ENCODE results near the gene CACNA1A. TPM values are rescaled to one million over a fixed set of nuclear protein-coding genes. Genes with fewer than 3 reads are reported as not detected.

Gene CACNA1A
- total and polyA plus RNA-seq, 2 experiments from 2014 or later: 3.0 to 8.5 TPM

DNA sequence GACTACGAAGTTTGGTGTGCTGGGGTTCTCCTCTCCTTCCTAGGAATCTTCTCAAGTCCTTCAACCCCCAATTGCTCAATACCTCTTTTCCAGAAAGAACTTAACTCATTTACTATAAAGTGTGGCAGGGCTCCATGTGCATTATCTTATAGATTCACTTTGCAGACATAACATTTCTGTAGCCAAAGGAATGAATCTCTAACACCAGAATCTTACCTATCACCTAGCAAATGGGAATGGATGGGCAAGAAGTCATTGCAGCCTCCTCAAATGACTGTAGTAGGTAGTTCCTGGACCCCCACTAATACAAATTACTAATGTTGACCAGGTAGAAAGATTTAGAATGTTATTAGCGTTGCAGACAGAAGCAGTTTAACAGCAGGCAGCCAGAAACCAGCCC lies 5.7 kb upstream of the CACNA1A start:
- TF ChIP-seq EZH2phosphoT487 (IDR thresholded peaks at IDR 0.05; ENCODE audit: insufficient read depth, low read depth) (no peak), EZH2 (IDR thresholded peaks at IDR 0.05; ENCODE audit: insufficient read depth, poor library complexity, severe bottlenecking) (no peak)
- Histone ChIP-seq H3K36me3 (ENCODE audit: low read depth) (no peaks in the 10 kb centered on the region), H3K4me1 (ENCODE audit: insufficient read depth) (no peaks in the 10 kb centered on the region), H3F3A (ENCODE audit: insufficient read depth) (no peaks in the 10 kb centered on the region), H3K9ac (no peak overlapping the region), H3K4me2 (ENCODE audit: unreplicated experiment) (no peak overlapping the region), H3K9me2 (ENCODE audit: insufficient read depth) (no peaks in the 10 kb centered on the region), H3K4me3 (no peak overlapping the region), H2AFZ (no peak overlapping the region), H3K27ac (no peak overlapping the region), H3K79me2 (ENCODE audit: insufficient read depth) (no peaks in the 10 kb centered on the region), H3K27me3 (replicated peaks; ENCODE audit: insufficient read depth) (peaks cover 17% of the 10 kb centered on the region), H4K20me1 (ENCODE audit: insufficient read depth) (no peaks in the 10 kb centered on the region), H3K9me3 (ENCODE audit: low read depth) (no peaks in the 10 kb centered on the region)
- DNase-seq: no peak
- in situ Hi-C loops (cut with MboI): no loop called here
- 7 to 9% methylated on average over 2 of the region's 2 CpGs for WGBS, 2 experiments (ENCODE audit: low coverage in 1 of 2, low lambda C conversion rate in 2 of 2, missing lambda C conversion rate in 2 of 2)

DNA sequence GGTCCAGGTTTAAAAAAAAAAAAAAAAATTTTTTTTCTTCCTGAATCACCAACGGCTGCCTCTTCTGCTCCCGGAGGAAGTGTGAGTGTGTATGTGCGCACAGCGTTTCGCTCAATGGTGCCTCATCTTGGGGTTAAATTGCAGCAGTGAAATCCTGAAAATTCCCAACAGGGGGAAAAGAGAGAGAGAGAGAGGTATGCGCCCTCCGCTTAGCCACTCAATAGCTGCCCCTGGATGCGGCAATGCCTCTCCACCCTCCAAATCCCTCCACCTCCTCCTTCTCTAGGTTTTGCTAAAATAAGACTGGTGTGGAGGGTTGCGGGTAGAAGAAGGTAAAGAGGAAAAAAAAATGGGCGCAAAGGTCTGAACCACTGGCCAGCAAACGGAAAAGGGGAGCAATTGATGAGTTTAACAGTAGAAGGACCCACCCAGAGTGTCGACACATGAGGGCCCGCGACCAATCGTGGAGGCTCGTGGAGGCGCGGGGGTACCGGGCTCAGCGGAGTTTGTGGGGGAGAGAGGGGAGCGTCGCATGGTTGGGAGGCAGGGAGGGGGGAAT lies 853 bp upstream of the CACNA1A start:
- Histone ChIP-seq H3K4me3 (peak overlapping the region; percentile 86), H3K4me2 (ENCODE audit: unreplicated experiment) (peak overlapping the region; percentile 84), H3K9ac (peak overlapping the region; percentile 66)

DNA sequence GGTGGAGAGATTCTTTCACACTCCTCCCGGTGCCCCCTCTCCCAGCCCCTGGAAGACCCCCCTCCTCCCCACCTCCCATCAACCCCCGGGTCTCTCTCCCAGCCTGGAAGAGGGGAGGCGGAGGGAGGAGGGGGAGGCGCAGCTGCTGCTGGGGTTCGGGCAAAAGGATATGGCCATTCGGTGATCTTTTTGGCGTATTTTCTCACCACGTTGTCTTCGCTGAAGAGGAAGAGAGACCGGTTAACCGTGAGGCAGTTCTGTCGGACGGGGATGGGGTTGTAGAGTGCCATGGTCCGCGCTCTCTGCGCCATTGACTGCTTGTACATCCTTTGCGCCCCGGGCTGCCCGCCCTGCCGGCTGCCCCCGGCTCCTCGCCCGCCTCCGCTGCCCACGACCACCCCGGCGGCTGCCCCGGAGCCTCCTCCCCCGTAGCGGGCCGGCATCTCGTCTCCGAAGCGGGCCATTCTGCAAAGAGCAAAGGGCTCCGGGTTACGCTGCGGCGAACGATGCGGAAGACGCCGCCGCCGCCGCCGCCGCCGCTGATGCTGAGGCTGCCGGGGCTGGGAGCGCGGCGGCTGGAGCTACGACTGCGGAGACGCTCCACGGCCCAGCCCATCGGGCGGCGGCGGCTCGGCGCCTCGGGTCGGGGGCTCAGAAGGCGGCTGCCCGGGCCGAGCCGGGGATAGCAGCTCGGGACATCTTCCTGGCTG lies 363 bp downstream of the CACNA1A start:
- peak overlapping the region; percentile 95 for H2AFZ ChIP-seq
- no peaks in the 10 kb centered on the region for H3K9me2 ChIP-seq (ENCODE audit: insufficient read depth)
- H3K4me1 ChIP-seq (ENCODE audit: insufficient read depth): no peaks in the 10 kb centered on the region
- WGBS, 2 experiments (ENCODE audit: low coverage in 1 of 2, low lambda C conversion rate in 2 of 2, missing lambda C conversion rate in 2 of 2): 1 to 3% methylated on average over 52 to 69 of the region's 69 CpGs
- peak overlapping the region; percentile 66 for H3K9ac ChIP-seq
- H3F3A ChIP-seq (ENCODE audit: insufficient read depth): no peaks in the 10 kb centered on the region
- H3K36me3 ChIP-seq (ENCODE audit: low read depth): no peaks in the 10 kb centered on the region
- H3K4me3 ChIP-seq: peak overlapping the region; percentile 86
- no peaks in the 10 kb centered on the region for H4K20me1 ChIP-seq (ENCODE audit: insufficient read depth)
- no peaks in the 10 kb centered on the region for H3K79me2 ChIP-seq (ENCODE audit: insufficient read depth)
- peaks cover 9% of the 10 kb centered on the region for H3K27me3 ChIP-seq (replicated peaks; ENCODE audit: insufficient read depth)
- no peaks in the 10 kb centered on the region for H3K9me3 ChIP-seq (ENCODE audit: low read depth)
- peak overlapping the region; percentile 78 for H3K4me2 ChIP-seq (ENCODE audit: unreplicated experiment)
- TF ChIP-seq EZH2 (IDR thresholded peaks at IDR 0.05; ENCODE audit: insufficient read depth, poor library complexity, severe bottlenecking) (no peak), EZH2phosphoT487 (IDR thresholded peaks at IDR 0.05; ENCODE audit: insufficient read depth, low read depth) (no peak)
- peak; percentile 80 for DNase-seq
- no peak overlapping the region for H3K27ac ChIP-seq
- in situ Hi-C loops (cut with MboI): no loop called here

More for the DNA sequence above, 853 bp upstream of the CACNA1A start:
- no peaks in the 10 kb centered on the region for H3K9me3 ChIP-seq (ENCODE audit: low read depth)
- no peaks in the 10 kb centered on the region for H3F3A ChIP-seq (ENCODE audit: insufficient read depth)
- H4K20me1 ChIP-seq (ENCODE audit: insufficient read depth): no peaks in the 10 kb centered on the region
- H3K27me3 ChIP-seq (replicated peaks; ENCODE audit: insufficient read depth): peaks cover 14% of the 10 kb centered on the region
- H2AFZ ChIP-seq: peak overlapping the region; percentile 95
- H3K4me1 ChIP-seq (ENCODE audit: insufficient read depth): no peaks in the 10 kb centered on the region
- peak; percentile 67 for DNase-seq
- H3K36me3 ChIP-seq (ENCODE audit: low read depth): no peaks in the 10 kb centered on the region
- in situ Hi-C loops (cut with MboI): no loop called here
- 2 to 4% methylated on average over 16 to 22 of the region's 22 CpGs for WGBS, 2 experiments (ENCODE audit: low coverage in 1 of 2, low lambda C conversion rate in 2 of 2, missing lambda C conversion rate in 2 of 2)
- TF ChIP-seq EZH2 (IDR thresholded peaks at IDR 0.05; ENCODE audit: insufficient read depth, poor library complexity, severe bottlenecking) (no peak), EZH2phosphoT487 (IDR thresholded peaks at IDR 0.05; ENCODE audit: insufficient read depth, low read depth) (no peak)
- H3K9me2 ChIP-seq (ENCODE audit: insufficient read depth): no peaks in the 10 kb centered on the region
- no peaks in the 10 kb centered on the region for H3K79me2 ChIP-seq (ENCODE audit: insufficient read depth)
- H3K27ac ChIP-seq: no peak overlapping the region

DNA sequence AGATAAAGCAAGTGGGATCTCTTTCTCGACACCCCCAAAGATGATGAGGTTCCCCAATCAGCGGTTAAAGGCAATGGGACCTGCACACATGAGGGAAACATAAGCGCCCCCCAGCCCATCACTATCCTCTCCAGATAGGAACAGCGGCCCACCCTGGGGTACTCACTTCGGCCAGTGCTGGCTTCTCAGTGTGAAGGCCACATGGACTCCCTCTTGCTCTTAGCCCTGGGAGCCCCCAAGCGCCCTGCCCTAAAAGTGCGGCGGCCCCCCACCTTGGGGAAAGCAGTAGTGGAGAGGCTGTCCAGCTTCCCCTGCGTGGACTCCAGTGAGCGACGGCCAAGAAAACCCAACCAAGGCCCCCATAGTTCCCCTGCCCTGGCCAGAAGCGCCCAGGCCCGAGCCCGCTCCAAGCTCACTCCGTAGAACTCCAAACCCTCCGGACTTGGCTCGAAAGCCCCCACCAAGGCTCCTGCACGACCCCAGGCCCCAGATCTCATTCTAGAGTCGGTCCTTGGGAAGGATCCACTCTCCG lies 1.0 kb downstream of the CACNA1A start:
- Histone ChIP-seq H2AFZ (peak overlapping the region; percentile 95), H3K9me2 (ENCODE audit: insufficient read depth) (no peaks in the 10 kb centered on the region), H4K20me1 (ENCODE audit: insufficient read depth) (no peaks in the 10 kb centered on the region), H3K4me1 (ENCODE audit: insufficient read depth) (no peaks in the 10 kb centered on the region), H3K36me3 (ENCODE audit: low read depth) (no peaks in the 10 kb centered on the region), H3K9ac (0 out of 2 replicates have a peak overlapping the region, but pooled peaks have one; percentile 66), H3K4me2 (ENCODE audit: unreplicated experiment) (peak overlapping the region; percentile 78), H3K27ac (no peak overlapping the region), H3F3A (ENCODE audit: insufficient read depth) (no peaks in the 10 kb centered on the region), H3K27me3 (replicated peaks; ENCODE audit: insufficient read depth) (peaks cover 9% of the 10 kb centered on the region), H3K9me3 (ENCODE audit: low read depth) (no peaks in the 10 kb centered on the region), H3K4me3 (peak overlapping the region; percentile 86), H3K79me2 (ENCODE audit: insufficient read depth) (no peaks in the 10 kb centered on the region)
- DNase-seq: no peak
- 22 to 31% methylated on average over 16 to 19 of the region's 20 CpGs for WGBS, 2 experiments (ENCODE audit: low coverage in 1 of 2, low lambda C conversion rate in 2 of 2, missing lambda C conversion rate in 2 of 2)
- in situ Hi-C loops (cut with MboI): no loop called here
- no peak for TF ChIP-seq EZH2 (IDR thresholded peaks at IDR 0.05; ENCODE audit: insufficient read depth, poor library complexity, severe bottlenecking)
- TF ChIP-seq EZH2phosphoT487 (IDR thresholded peaks at IDR 0.05; ENCODE audit: insufficient read depth, low read depth): no peak

Data from GM23248 (cell line).